Panc1 (cell line): ENCODE data around the gene SKIC8. TPM values are rescaled to one million over a fixed set of nuclear protein-coding genes. Genes with fewer than 3 reads are reported as not detected.

Source experiments
- ATAC-seq: fragments of 200-7000 bp; cut with Tn5 transposase; 2 replicates; pipeline ENCODE4 v1.9.1; 2020; ENCODE audit warnings: mild to moderate bottlenecking, moderate library complexity
- BruUV-seq: library from RNA; stranded (reverse); fragments of 400-500 nt; replicated peaks from 2 replicates; lab custom pipeline; 2021; lab: Mats Ljungman, UMichigan
- CTCF ChIA-PET: fragments of 300-600 bp; sonication (Branson Sonifier 250); formaldehyde crosslinking; loops from one replicate; lab custom pipeline; 2022; ENCODE audit warnings: antibody characterized with exemption; lab: Charles Lee
- POLR2A ChIA-PET: fragments of 300-600 bp; sonication (Branson Sonifier 250); formaldehyde crosslinking; loops from one replicate; lab custom pipeline; 2022; ENCODE audit warnings: antibody characterized with exemption; lab: Charles Lee
- DNase-seq: peaks from one replicate; pipeline ENCODE4 v3.0.0-alpha.2; 2010; ENCODE audit warnings: low read depth, low spot score
- H3K27ac ChIP-seq: 2 replicates; pipeline ENCODE4 v1.5.1; 2011; ENCODE audit warnings: mild to moderate bottlenecking, low read length, inconsistent platforms
- H3K27me3 ChIP-seq: fragments of 200-500 bp; sonication (Bioruptor generic); 2 replicates; pipeline ENCODE4 v1.6.0; 2014; ENCODE audit warnings: low read length, inconsistent platforms; ENCODE audit not compliant: control insufficient read depth, insufficient read depth
- H3K36me3 ChIP-seq: fragments of 200-500 bp; sonication (Bioruptor generic); 2 replicates; pipeline ENCODE4 v1.5.1; 2014; ENCODE audit warnings: inconsistent platforms, mild to moderate bottlenecking, low read length, moderate library complexity; ENCODE audit not compliant: control insufficient read depth, insufficient read depth
- H3K4me1 ChIP-seq: 2 replicates; pipeline ENCODE4 v1.5.1; 2011; ENCODE audit warnings: inconsistent platforms, mild to moderate bottlenecking, low read length, moderate library complexity; ENCODE audit not compliant: control insufficient read depth, insufficient read depth
- H3K4me3 ChIP-seq, 2 experiments: 2 replicates each; pipeline ENCODE4 v1.5.1; 2011 to 2012; ENCODE audit warnings: low read depth in 2 of 2, low read length in 2 of 2, mild to moderate bottlenecking in 2 of 2, inconsistent platforms in 1 of 2, moderate library complexity in 1 of 2
- H3K9me3 ChIP-seq: fragments of 200-500 bp; sonication (Bioruptor generic); 2 replicates; pipeline ENCODE4 v1.5.1; 2014; ENCODE audit warnings: low read depth, mild to moderate bottlenecking, inconsistent platforms, low read length, moderate library complexity; ENCODE audit not compliant: control insufficient read depth, insufficient read depth
- CTCF ChIP-seq: fragments of 450-650 bp; IDR thresholded peaks from 2 replicates; pipeline ENCODE4 v1.5.1; 2017; ENCODE audit warnings: mild to moderate bottlenecking
- POLR2AphosphoS5 ChIP-seq: IDR thresholded peaks from 2 replicates; pipeline ENCODE4 v1.6.1; 2012; ENCODE audit warnings: mild to moderate bottlenecking, low read depth, low read length, moderate library complexity
- REST ChIP-seq, 2 experiments: IDR thresholded peaks; 2 replicates each; pipeline ENCODE4 v1.6.1; 2011 to 2012; ENCODE audit warnings: low read depth in 2 of 2, control low read depth in 1 of 2, low read length in 1 of 2, mild to moderate bottlenecking in 1 of 2, moderate library complexity in 1 of 2; ENCODE audit not compliant: insufficient read depth in 1 of 2
- SIN3A ChIP-seq: IDR thresholded peaks from 2 replicates; pipeline ENCODE4 v1.6.1; 2012; ENCODE audit warnings: low read depth, mild to moderate bottlenecking, low read length, moderate library complexity, borderline replicate concordance; ENCODE audit not compliant: insufficient read depth
- TCF7L2 ChIP-seq: IDR thresholded peaks from 2 replicates; pipeline ENCODE4 v1.6.1; 2011; ENCODE audit warnings: mild to moderate bottlenecking, low read depth, low read length, inconsistent platforms
- in situ Hi-C: cut with HindIII; loops from 2 replicates; pipeline ENCODE4 v1.10.0; 2016; ENCODE audit warnings: low sequenced_read_pairs, low pct_unique_long_range_greater_than_20kb
- intact Hi-C: fragments of 100-400 bp; cut with micrococcal nuclease; formaldehyde crosslinking; loops from one replicate; pipeline ENCODE4 v1.10.0; 2022; ENCODE audit not compliant: unreplicated experiment
- total RNA-seq: library from RNA; stranded (reverse); gene quantifications from one replicate; pipeline ENCODE4 v1.2.1, GENCODE V29; 2021; ENCODE audit not compliant: unreplicated experiment

Gene SKIC8
- total RNA-seq, 1 experiment from 2014 or later, result 66.3 TPM

DNA sequence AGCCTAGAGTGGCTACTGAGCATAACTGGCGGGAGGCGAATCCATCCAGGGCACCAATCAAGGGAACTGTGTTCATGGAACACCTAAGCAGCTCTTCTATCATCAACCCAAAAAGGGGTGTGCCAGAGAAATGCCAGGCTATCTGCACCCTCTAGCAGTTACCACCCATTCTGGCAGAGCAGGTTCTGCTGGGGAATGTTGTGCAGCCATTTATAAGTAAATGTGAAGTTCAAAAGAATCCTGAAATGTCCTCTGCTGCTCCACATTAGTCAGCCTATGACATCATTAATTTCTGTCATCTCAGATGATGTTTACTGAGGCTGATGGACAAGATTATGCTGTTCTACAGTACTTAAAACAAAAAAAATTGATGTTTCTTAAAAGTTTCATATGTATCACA, 7.7 kb downstream of the SKIC8 start:
- in situ Hi-C loops, result no loop called here
- no TSS peak for BruUV-seq
- CTCF ChIA-PET, result interaction anchor here (0.8 kb wide), 1 partner anchor 24 kb away, joined by 3 read pairs; no protein-coding TSS in a partner anchor
- Histone ChIP-seq H3K4me1 (no peaks in the 10 kb centered on the region), H3K36me3 (peaks cover 11% of the 10 kb centered on the region), H3K4me3 (no peak overlapping the region), H3K27ac (no peak overlapping the region), H3K27me3 (no peaks in the 10 kb centered on the region), H3K9me3 (no peaks in the 10 kb centered on the region)
- ATAC-seq (no peak), DNase-seq (no peak)
- intact Hi-C loops, result no loop called here
- POLR2A ChIA-PET, result no interaction called here
- TF ChIP-seq TCF7L2 (no peak), REST (IDR thresholded peaks at IDR 0.05; ENCODE audit: insufficient read depth in 1 of 2, low read depth in 2 of 2, low read length in 1 of 2) (no peak), POLR2AphosphoS5 (no peak), SIN3A (no peak), CTCF (no peak)

DNA sequence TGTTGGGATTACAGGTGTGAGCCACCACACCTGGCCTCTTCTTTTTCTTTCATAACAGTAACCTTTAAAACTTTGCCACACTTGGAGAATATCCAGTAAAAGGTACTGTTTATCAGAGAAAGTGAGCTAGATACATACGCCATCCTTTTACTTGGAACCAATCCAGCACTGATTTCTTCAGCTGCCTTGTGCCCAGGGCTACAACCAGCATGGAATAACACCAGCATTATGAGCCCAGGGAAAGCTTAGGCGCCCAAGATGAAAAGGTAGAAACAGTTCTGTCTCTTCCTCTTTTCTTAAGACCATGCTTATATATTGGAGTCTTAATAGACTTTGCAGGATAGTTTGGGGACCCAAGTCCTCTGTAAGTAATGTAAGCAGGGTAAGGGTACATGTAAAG, 8.4 kb downstream of the SKIC8 start:
- no TSS peak for BruUV-seq
- H3K4me1 ChIP-seq, result no peaks in the 10 kb centered on the region
- DNase-seq (no peak), ATAC-seq (no peak)
- TF ChIP-seq CTCF, result no peak
- TF ChIP-seq SIN3A, result no peak
- no peak for TF ChIP-seq POLR2AphosphoS5
- no peak for TF ChIP-seq TCF7L2
- in situ Hi-C loops (no loop called here), intact Hi-C loops (no loop called here)
- ChIA-PET CTCF (interaction anchor here (0.8 kb wide), 1 partner anchor 25 kb away, joined by 3 read pairs; no protein-coding TSS in a partner anchor), POLR2A (no interaction called here)
- H3K27me3 ChIP-seq, result no peaks in the 10 kb centered on the region
- H3K4me3 ChIP-seq, result no peak overlapping the region
- H3K27ac ChIP-seq, result no peak overlapping the region
- peaks cover 11% of the 10 kb centered on the region for H3K36me3 ChIP-seq
- H3K9me3 ChIP-seq, result no peaks in the 10 kb centered on the region
